WI38 (cell line): ENCODE results near the gene ZBTB1.
"Not testable (repeated sequence)": the region's sequence is repeated elsewhere in the genome, so short reads cannot be mapped to it uniquely, and the experiment has no call there.

Experiments used
- H3K4me3 ChIP-seq: 2 replicates; pipeline ENCODE4 v1.5.1; 2011; ENCODE audit warnings: low read depth, mild to moderate bottlenecking, control low read depth, low read length
- TF ChIP-seq, protein P1 (sequence below): IDR thresholded peaks from 2 replicates; pipeline ENCODE4 v1.5.1; 2012; ENCODE audit warnings: low read depth, mild to moderate bottlenecking, control low read depth, low read length

Gene ZBTB1

GRCh38 chr14:64561631-64562030 is 57.1 kb downstream of the ZBTB1 start:
- TF ChIP-seq, protein P1, sequence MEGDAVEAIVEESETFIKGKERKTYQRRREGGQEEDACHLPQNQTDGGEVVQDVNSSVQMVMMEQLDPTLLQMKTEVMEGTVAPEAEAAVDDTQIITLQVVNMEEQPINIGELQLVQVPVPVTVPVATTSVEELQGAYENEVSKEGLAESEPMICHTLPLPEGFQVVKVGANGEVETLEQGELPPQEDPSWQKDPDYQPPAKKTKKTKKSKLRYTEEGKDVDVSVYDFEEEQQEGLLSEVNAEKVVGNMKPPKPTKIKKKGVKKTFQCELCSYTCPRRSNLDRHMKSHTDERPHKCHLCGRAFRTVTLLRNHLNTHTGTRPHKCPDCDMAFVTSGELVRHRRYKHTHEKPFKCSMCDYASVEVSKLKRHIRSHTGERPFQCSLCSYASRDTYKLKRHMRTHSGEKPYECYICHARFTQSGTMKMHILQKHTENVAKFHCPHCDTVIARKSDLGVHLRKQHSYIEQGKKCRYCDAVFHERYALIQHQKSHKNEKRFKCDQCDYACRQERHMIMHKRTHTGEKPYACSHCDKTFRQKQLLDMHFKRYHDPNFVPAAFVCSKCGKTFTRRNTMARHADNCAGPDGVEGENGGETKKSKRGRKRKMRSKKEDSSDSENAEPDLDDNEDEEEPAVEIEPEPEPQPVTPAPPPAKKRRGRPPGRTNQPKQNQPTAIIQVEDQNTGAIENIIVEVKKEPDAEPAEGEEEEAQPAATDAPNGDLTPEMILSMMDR: no peak
- H3K4me3 ChIP-seq: no peak overlapping the region

DNA sequence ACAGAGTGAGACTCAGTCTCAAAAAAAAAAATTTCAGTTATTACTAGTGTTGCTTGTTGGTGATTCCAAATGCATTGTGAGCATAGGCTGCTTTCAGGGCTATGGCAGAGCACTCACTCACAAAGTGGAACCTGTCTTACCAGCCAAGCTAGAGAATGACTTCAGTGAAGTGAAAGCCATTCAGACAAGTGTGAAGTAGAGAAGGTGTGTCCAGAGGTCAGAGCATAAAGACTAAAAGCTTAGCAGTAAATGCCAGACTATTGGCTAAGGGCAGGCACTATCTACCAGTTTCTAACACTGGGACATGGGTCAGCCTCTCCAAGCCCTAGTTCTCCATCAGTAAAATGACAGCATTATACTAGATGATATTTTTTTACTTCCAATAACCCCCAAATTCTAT is 57.9 kb downstream of the ZBTB1 start:
- TF ChIP-seq, protein P1: no peak
- H3K4me3 ChIP-seq: no peak overlapping the region

DNA sequence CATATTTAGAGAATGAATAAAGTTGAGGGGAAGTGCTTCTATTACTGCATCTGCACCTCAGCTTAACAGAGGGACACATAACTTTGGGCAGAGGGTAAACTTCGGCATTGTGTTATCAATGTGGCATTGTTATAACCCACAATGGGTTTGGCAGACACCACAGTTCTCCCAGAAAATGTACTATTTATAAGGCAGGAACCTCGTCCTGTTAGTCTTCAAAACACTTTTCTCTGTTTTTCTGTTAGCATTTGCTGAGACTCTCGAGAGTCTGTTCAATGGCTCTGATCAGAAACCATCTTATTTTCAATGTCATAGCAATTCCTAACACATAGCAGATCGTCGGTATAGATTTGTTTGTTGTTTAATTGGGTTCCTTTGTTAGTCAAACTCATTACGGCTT is 59.1 kb downstream of the ZBTB1 start:
- no peak overlapping the region for H3K4me3 ChIP-seq
- TF ChIP-seq, protein P1: no peak

DNA sequence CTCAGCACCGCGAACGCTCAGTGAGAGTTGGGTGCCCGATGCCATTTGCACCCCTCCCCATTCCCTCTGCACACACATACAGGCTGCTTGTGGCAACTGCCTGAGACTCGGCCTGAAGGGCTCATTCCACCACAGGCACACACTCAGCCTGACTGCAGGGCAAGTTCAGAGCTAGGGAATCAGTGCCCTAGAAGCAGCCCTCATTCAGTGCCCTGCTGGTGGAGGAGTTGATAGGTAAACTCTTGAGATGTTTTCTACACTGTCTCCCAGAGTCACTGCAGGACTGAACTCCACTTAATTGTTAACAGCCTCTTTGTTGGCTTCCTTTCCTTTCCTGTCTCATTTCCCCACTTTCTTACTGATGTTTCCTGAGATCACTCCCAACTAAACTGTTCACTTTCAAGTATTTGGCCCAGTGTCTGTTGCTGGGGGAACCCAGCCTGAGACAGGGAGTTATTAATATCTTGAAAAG is 62.1 kb downstream of the ZBTB1 start:
- TF ChIP-seq, protein P1: no peak
- H3K4me3 ChIP-seq: no peak overlapping the region

DNA sequence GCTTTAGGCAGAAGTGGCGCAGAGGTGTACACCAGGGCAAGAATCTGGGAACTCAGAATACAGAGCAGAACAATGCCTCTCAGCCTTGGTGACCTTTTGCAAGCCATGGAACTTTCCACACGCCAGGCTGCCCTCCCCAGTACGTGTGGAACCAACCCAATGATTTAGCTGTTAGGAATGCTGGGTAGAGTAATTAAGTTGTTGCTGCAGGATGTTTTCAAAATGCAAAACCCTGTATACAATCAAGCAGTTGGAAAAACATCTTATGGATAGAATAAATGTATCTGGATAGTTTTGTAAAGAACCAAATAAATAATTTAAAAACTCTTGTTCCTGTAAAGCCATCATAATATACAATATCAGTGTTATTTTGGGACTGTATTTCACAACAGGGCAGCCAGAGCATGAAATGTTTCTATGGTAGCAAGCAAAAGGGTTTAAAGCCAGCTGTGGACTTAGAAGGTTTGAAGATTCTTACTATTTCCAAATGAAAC is 64.6 kb downstream of the ZBTB1 start:
- no peak overlapping the region for H3K4me3 ChIP-seq
- TF ChIP-seq, protein P1: no peak

DNA sequence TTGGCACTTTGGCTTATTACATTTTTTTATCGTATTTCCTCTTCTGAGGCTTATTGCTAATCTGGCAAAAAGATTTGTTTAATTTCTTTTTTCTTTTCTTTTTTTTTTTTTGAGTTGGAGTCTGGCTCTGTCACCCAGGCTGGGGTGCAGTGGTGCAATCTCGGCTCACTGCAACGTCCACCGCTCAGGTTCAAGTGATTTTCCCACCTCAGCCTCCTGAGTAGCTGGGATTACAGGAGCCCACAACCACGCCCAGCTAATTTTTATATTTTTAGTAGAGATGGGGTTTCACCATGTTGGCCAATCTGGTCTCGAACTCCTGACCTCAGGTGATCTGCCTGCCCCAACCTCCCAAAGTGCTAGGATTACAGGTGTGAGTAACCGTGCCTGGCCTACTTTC is 65.1 kb downstream of the ZBTB1 start:
- H3K4me3 ChIP-seq: not testable (repeated sequence)

DNA sequence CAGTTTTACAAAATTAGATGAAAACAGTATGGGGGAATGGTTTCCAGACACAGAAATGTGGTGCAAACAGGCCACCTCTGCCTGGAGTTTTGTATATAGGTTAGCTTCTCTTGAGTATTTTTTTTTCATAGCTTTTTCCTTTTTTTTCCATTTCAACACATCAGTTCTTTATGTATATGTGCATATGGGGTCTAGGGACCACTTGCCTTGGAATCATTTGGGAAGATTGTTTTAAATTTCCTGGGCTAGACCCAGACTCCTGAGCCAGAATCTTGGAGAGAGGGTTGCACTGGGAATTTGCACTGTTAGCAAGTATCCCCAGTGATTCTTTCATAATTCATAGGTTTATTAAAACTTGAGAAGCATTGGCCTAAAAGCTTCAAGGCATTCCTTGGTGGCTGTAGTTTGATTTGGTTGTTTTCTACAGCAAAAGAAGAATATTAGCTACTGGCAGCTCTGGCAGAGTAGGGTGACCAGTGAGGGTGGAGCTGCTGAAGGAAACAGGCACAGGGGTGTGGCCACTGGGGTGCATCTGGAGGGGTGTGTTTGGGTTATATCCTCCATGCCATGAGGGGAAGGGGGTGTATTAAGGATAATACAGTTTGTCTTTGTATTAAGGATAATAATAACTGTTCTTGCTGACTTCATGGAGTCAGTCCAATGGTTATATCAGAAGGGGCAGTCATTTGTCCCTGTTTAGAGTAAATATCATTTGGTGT is 68.0 kb downstream of the ZBTB1 start:
- H3K4me3 ChIP-seq: no peak overlapping the region
- TF ChIP-seq, protein P1: no peak

DNA sequence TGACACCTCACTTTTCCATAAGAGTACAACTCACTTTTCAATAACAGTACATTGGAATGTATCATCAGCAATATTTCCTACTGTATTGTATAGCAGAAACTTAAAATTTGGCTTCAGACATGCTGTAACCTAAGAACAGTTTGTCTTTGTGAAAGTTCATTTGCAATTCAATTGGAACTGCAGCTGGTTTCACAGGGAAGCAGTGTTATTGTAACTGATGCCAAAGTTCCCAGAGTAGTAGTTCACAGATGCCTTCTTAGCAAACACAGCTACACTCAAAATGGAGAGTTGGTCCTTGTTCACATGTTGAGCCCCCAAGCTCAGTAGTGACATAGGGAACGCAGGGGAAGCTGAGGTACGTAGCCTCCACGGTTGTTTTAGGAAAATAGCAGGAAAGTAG is 68.5 kb downstream of the ZBTB1 start:
- TF ChIP-seq, protein P1: no peak
- H3K4me3 ChIP-seq: no peak overlapping the region
